Nephron progenitor cell (in vitro differentiated cells): ENCODE data around the gene HBG2.
"Not testable (repeated sequence)": the region's sequence is repeated elsewhere in the genome, so short reads cannot be mapped to it uniquely, and the experiment has no call there.

Experiments
- DNase-seq: peaks from one replicate; pipeline ENCODE4 v3.0.0; 2021
- H3K27ac Mint-ChIP-seq: 2 replicates; pipeline ENCODE4 v1.8.0; 2021; ENCODE audit warnings: mild to moderate bottlenecking, moderate library complexity, mixed read lengths
- H3K27me3 Mint-ChIP-seq: 2 replicates; pipeline ENCODE4 v1.8.0; 2021; ENCODE audit warnings: mild to moderate bottlenecking, low read depth, mixed read lengths; ENCODE audit not compliant: poor library complexity
- H3K36me3 Mint-ChIP-seq: 2 replicates; pipeline ENCODE4 v1.8.0; 2021; ENCODE audit warnings: low read depth, mixed read lengths
- H3K4me1 Mint-ChIP-seq: 2 replicates; pipeline ENCODE4 v1.8.0; 2021; ENCODE audit warnings: mixed read lengths
- H3K4me3 Mint-ChIP-seq: 2 replicates; pipeline ENCODE4 v1.8.0; 2021; ENCODE audit warnings: mild to moderate bottlenecking, moderate library complexity, mixed read lengths
- H3K9me3 Mint-ChIP-seq: 2 replicates; pipeline ENCODE4 v1.8.0; 2021; ENCODE audit warnings: mild to moderate bottlenecking, moderate library complexity, mixed read lengths
- TF ChIP-seq, protein P1 (sequence below): fragments of 200-600 bp; sonication (generic); IDR thresholded peaks from 2 replicates; pipeline ENCODE4 v1.5.0; 2021; ENCODE audit warnings: antibody characterized with exemption

Gene HBG2

DNA sequence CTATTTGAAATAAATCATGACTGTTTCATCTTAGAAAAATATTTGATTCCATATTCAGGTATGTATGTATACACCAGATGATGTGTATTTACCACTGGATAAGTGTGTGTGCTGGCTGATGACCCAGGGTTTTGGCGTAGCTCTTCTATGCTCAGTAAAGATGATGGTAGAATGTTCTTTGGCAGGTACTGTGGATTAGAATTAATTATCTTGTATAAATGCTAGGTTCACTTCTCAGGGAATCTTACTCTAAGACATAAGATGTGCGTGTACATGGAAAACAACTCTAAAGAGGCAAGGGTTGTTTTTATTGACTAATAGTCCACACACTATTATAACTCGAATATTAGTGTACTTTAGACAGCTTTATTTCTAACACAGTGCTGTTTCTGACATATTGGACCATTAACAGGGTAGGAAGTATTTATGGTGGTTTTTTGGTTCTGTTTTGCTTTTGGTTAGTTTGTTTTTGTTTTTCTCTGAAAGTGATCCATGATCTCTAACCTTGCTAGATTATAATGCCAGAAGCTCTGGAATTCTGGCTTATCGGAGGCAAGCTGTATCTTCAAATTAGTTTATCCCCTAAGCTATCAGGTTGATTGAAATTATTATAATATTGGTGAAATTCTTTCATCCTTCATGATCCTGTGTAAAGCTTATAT lies 3.9 kb downstream of the HBG2 start:
- H3K4me3 Mint-ChIP-seq, result no peak overlapping the region
- TF ChIP-seq, protein P1, sequence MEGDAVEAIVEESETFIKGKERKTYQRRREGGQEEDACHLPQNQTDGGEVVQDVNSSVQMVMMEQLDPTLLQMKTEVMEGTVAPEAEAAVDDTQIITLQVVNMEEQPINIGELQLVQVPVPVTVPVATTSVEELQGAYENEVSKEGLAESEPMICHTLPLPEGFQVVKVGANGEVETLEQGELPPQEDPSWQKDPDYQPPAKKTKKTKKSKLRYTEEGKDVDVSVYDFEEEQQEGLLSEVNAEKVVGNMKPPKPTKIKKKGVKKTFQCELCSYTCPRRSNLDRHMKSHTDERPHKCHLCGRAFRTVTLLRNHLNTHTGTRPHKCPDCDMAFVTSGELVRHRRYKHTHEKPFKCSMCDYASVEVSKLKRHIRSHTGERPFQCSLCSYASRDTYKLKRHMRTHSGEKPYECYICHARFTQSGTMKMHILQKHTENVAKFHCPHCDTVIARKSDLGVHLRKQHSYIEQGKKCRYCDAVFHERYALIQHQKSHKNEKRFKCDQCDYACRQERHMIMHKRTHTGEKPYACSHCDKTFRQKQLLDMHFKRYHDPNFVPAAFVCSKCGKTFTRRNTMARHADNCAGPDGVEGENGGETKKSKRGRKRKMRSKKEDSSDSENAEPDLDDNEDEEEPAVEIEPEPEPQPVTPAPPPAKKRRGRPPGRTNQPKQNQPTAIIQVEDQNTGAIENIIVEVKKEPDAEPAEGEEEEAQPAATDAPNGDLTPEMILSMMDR, result no peak
- H3K27ac Mint-ChIP-seq, result no peak overlapping the region
- H3K27me3 Mint-ChIP-seq, result peaks cover 2% of the 10 kb centered on the region
- no peaks in the 10 kb centered on the region for H3K36me3 Mint-ChIP-seq
- peaks cover 9% of the 10 kb centered on the region for H3K4me1 Mint-ChIP-seq
- no peaks in the 10 kb centered on the region for H3K9me3 Mint-ChIP-seq
- DNase-seq, result no peak

DNA sequence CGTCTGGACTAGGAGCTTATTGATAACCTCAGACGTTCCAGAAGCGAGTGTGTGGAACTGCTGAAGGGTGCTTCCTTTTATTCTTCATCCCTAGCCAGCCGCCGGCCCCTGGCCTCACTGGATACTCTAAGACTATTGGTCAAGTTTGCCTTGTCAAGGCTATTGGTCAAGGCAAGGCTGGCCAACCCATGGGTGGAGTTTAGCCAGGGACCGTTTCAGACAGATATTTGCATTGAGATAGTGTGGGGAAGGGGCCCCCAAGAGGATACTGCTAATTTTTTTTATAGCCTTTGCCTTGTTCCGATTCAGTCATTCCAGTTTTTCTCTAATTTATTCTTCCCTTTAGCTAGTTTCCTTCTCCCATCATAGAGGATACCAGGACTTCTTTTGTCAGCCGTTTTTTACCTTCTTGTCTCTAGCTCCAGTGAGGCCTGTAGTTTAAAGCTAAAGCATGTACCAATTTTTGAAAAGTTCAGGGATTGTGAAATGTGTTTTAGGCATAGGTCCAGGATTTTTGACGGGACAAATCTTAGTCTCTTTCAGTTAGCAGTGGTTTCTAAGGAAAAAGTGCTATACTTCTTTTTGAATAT lies 4.7 kb downstream of the HBG2 start, which contains the start of gene HBG1:
HBG1 (minus strand) TSS at position 51 of the 590 bp plus-strand sequence. CDS start 53 bp downstream, outside the sequence.
- not testable (repeated sequence) for H3K27ac Mint-ChIP-seq, H3K4me3 Mint-ChIP-seq, DNase-seq, H3K36me3 Mint-ChIP-seq, H3K27me3 Mint-ChIP-seq, H3K9me3 Mint-ChIP-seq, H3K4me1 Mint-ChIP-seq

DNA sequence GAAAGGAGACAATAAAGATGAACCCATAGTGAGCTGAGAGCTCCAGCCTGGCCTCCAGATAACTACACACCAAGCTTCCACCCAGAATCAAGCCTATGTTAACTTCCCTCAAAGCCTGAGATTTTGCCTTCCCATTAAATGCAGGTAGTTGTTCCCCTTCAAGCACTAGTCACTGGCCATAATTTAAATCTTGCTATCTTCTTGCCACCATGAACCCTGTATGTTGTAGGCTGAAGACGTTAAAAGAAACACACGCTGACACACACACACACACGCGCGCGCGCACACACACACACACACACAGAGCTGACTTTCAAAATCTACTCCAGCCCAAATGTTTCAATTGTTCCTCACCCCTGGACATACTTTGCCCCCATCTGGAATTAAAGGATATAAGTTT lies 6.1 kb downstream of the HBG2 start:
- H3K4me1 Mint-ChIP-seq, H3K9me3 Mint-ChIP-seq, H3K4me3 Mint-ChIP-seq, DNase-seq, H3K27ac Mint-ChIP-seq, H3K27me3 Mint-ChIP-seq, H3K36me3 Mint-ChIP-seq: not testable (repeated sequence)

DNA sequence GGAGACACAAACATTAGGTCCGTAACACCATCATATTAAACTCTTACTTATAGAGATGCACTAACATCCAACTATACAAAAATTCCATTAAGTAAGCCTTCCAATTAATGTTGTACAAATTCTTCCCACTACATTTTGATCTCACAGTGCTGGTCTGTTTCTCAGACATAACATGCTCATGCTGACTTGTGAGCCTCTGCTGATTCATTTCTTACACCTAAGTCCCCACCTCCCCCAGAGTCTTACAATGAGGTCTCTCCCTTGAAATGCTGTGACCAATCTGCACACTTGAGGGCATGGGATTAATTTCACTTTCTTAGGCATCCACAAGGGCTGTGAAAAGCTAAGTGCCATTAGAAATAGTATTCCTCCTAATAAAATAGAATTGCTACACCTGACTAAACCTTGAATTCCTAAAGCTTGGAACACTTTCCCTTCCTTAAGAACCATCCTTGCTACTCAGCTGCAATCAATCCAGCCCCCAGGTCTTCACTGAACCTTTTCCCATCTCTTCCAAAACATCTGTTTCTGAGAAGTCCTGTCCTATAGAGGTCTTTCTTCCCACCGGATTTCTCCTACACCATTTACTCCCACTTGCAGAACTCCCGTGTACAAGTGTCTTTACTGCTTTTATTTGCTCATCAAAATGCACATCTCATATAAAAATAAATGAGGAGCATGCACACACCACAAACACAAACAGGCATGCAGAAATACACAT lies 6.9 kb downstream of the HBG2 start:
- H3K4me1 Mint-ChIP-seq, result peaks cover 5% of the 10 kb centered on the region
- no peak overlapping the region for H3K4me3 Mint-ChIP-seq
- no peaks in the 10 kb centered on the region for H3K9me3 Mint-ChIP-seq
- no peak for DNase-seq
- no peaks in the 10 kb centered on the region for H3K27me3 Mint-ChIP-seq
- H3K27ac Mint-ChIP-seq, result no peak overlapping the region
- TF ChIP-seq, protein P1, result no peak
- H3K36me3 Mint-ChIP-seq, result no peaks in the 10 kb centered on the region

DNA sequence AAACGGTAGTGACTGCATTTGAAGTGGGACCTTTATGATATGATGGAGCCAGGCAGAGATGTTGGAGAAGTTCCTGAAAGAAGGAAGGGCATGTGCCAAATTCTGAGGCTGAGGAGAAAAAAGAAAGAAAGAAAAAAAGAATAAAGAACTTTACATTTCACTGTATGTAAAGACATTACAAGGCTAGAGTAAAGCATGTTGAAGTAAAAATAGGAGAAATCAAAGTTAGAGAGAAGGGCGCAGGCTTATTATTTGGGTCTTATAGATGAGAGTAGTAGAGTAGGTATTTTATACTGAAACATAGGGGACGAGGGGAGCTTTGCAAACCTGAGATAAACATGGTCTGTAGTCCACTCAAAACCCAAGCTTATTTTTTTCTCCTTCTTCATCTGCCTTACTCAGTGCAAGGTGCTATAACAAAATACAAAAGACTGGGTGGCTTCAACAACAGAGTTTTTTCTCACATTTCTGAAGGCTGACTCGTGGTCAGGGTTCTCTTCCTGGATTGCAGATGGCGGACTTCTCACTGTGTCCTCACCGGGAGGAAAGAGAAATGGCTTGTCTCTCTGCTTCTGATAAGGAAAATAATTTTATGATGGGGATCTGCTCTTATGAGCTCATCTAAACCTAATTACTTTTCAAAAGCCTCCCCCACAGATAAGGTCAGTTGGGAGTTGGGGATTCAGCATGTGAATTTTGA lies 7.7 kb downstream of the HBG2 start:
- Mint-ChIP-seq H3K4me1 (no peaks in the 10 kb centered on the region), H3K36me3 (no peaks in the 10 kb centered on the region), H3K27ac (no peak overlapping the region), H3K9me3 (no peaks in the 10 kb centered on the region), H3K4me3 (no peak overlapping the region), H3K27me3 (no peaks in the 10 kb centered on the region)
- DNase-seq, result no peak
- TF ChIP-seq, protein P1, result no peak

DNA sequence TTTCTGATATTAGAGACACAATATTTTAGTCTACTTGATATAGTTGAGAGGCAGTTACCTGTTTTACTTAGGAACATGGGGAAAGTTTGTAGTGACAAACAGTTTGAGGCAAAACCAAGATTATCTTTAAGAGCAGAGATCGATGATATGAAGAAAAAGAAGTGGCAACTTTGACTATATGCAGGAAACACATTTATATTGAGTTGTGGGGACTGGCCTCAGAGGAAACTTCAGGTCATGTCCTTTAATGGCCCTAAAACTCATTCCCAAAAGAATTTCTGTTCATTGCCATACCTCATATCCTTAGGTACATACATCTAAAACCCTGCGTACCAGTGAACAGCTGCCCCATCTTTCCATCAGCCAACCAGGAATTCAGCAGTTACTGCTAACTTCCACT lies 9.4 kb downstream of the HBG2 start:
- no peaks in the 10 kb centered on the region for H3K4me1 Mint-ChIP-seq
- no peak overlapping the region for H3K27ac Mint-ChIP-seq
- no peaks in the 10 kb centered on the region for H3K9me3 Mint-ChIP-seq
- TF ChIP-seq, protein P1, result no peak
- DNase-seq, result no peak
- H3K36me3 Mint-ChIP-seq, result no peaks in the 10 kb centered on the region
- H3K4me3 Mint-ChIP-seq, result no peak overlapping the region
- peaks cover 3% of the 10 kb centered on the region for H3K27me3 Mint-ChIP-seq
